HG03342 (cell line): ENCODE data around the gene CDCA8.
"Not testable (repeated sequence)": the region's sequence is repeated elsewhere in the genome, so short reads cannot be mapped to it uniquely, and the experiment has no call there.

Source experiments
- ATAC-seq: cut with Tn5 transposase; IDR thresholded peaks from one replicate; pipeline ENCODE4 v1.9.1; 2021; ENCODE audit warnings: mild to moderate bottlenecking, moderate library complexity; ENCODE audit not compliant: unreplicated experiment

CDCA8 gene

DNA sequence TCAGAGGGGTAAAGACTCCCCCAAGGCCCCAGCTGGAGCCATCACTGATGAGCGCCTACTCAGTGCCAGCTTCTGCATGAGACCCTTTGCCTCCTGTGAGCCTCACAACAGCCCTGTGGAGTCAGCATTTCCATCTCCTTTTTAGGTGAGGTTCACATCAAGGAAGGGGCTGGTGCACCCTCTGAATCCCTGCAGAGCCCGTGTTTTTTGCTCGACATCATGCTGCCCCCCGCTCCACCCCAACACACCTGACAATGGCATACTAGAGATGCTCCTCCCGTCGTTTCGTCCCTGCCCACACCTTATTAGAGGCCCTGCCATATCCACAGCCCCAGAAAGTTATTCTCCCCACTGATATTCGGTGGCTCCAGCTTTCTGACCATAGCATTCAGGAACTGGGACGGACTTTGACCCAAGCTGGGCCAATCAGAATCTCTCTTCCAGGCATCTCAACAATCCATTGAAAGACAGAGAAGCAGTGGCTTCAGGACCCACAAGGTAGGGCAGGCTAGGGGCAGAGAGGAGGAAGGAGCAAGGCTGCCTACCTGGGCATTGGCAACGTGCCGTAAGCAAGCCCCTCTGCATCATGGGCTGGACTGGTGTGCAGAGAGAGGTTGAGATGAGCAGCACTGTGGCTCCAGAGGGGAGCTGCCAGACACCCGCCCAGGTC lies 39.9 kb downstream of the CDCA8 start:
- ATAC-seq, result no peak

DNA sequence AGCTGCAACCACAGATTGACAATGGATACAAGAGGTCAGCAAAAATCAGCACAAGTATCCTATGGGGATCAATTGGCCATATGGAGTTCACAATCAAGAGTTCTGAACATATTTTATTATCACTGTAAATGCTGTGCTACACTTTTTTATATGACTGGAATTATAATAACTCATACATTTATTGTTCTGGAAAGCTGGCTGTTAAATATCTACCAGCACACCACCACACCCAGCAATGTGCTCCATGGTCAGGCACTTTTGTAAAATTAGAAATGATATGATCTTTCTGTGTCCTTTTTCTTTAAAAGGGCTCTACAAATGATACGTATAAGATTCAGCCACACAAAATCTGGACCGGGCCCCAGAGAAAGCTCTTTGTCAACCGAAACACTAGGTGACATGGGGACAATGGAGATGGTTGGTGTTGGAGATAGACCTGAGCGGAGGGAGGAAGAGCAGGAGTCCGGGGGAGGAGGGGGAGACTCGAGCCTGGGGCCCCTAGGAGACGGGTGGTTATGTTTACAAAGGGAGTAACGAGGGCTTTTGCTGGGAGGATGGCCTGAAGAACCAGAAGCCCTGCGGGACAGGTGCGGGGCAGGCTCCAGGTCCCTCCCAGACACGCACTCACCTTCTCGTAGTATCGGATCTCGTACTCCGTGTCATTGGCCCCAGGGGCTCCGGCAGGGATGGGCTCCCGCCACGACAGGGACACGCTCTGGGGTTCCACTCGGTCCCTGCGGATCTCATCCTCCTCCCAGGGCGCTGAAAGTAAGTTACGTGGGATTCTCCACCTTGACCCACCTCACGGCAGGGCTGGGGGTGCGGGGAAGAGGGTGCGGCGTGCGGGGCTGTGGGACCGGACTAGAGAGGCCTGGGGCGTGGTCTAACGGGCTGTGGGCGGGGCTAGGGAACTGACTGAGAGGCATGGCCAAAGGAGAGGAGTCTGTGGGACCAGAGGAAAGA lies 42.6 kb downstream of the CDCA8 start:
- no peak for ATAC-seq

DNA sequence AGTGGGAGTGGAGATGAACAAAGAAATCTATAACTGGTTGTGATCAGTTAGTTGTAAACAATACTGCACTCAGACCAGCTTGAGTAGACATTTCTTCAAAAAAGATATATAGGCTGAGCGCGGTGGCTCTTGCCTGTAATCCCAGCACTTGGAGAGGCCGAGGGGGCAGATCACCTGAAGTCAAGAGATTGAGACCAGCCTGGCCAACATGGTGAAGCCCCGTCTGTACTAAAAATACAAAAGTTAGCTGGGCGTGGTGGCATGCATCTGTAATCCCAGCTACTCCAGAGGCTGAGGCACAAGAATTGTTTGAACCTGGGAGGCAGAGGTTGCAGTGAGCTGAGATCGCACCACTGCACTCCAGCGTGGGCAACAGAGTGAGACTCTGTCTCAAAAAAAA lies 45.7 kb downstream of the CDCA8 start:
- ATAC-seq, result not testable (repeated sequence)

DNA sequence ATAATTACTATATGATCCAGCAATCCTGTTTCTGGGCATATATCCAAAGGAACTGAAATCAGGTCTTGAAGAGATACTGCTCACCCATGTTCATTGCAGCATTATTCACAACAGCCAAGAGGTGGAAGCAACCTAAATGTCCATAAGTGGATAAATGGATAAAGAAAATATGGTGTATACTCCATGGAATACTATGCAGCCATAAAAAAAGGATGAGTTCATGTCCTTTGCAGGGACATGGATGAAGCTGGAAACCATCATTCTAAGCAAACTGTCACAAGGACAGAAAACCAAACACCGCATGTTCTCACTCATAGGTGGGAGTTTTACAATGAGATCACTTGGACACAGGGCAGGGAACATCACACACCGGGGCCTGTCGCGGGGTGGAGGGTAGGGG lies 46.3 kb downstream of the CDCA8 start:
- ATAC-seq, result not testable (repeated sequence)

DNA sequence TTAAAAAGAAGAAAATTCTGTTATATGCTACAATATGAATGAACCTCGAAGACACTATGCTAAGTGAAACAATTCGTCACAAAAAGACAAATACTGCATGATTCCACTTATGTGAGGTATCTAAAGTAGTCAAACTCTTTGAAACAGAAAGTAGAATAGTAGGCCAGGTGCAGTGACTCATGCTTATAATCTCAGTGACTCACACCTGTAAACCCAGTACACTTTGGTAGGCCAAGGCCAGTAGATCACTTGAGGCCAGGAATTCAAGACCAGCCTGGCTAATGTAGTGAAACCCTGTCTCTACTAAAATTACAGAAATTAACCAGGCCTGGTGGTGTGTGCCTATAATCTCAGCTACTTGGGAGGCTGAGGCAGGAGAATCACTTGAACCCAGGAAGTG lies 46.9 kb downstream of the CDCA8 start:
- ATAC-seq, result no peak

DNA sequence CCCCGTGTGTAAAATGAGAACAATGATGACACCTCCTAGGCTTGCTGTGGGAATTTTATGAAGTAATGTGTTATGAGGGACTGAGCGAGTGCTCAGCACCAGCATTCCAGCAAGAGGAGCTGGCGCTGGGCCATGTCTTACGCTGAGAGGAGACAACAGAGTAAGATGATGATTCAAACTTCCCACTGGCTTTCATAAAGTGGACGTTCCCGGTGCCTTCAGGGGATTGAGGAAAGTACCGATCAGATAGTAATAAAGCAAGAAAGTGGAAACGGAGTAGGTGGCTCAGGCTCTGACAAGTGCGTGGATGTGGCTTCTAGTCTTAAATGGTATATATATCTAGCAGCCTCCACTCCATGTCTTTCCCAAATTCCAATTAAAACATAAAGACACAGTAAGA lies 48.8 kb downstream of the CDCA8 start:
- ATAC-seq, result no peak

DNA sequence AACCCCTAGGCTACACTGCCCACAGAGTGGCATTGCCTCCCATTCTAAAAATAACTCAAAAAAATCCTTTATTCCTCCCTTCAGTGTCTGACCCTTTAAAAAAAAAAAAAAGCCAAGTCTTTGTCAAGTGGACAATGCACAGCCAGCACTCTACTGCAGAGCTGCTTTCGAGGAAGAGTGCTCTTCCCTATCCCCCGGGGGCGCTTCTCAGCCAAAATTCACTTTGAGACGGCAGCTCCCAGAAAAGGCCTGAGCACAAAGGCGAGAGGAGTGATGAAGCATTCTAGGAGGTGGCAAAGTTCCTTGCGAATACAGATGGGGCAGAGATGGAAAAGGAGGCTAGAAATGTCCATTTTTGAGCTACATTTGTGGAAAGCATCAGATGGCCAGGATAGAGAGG lies 49.3 kb downstream of the CDCA8 start:
- ATAC-seq, result no peak

DNA sequence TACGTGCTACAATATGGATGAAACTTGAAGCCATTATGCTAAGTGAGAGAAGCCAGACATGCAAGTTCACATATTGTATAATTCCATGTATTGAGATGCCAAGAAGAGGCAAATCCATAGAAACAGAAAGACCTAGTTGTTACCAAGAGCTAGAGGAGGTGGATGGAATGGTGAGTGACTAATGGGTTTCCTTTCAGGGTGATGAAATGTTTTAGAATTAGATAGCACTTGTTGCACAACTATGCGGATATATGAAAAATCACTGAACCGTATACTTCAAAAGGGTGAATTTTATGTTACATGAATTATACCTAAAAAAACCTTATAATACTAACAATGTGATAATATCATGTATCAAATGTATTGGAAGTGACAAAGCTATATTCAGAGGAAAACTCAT lies 54.5 kb downstream of the CDCA8 start:
- no peak for ATAC-seq

DNA sequence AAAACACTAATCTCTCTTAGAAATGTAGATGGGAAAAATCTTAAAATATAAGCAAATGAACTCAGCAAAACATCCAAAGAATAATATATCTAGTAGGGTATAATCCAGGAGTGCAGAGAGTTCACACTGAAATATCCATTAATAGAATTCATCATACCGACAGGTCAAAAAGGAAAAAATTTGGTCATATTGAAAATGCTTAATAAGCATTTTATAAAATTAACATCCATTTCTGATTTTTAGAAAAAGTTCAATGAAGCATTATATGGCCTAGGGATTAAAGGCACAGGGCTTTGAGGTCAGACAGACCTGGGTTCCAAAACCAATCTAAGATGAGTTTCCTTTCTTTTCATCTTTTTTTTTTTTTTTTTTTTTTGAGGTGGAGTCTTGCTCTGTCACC lies 56.2 kb downstream of the CDCA8 start:
- ATAC-seq, result no peak

DNA sequence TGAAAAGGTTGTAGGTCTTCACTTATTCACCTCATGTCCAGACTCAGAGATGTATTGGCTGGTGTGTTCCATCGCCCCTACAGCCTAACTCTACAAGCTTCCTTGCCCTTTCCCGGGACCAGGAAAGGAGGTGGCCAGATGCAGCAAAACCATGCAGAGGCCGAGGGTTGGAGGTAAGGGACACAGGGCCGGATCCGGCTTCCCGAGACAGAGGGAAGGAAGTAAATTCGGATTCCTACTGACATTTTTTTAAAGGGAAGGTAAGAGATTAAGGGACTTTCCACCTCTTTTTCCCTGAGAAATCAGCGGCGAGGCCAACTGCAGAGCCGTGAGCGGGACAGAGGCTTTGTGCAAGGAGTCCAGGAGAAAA lies 59.9 kb downstream of the CDCA8 start:
- no peak for ATAC-seq

DNA sequence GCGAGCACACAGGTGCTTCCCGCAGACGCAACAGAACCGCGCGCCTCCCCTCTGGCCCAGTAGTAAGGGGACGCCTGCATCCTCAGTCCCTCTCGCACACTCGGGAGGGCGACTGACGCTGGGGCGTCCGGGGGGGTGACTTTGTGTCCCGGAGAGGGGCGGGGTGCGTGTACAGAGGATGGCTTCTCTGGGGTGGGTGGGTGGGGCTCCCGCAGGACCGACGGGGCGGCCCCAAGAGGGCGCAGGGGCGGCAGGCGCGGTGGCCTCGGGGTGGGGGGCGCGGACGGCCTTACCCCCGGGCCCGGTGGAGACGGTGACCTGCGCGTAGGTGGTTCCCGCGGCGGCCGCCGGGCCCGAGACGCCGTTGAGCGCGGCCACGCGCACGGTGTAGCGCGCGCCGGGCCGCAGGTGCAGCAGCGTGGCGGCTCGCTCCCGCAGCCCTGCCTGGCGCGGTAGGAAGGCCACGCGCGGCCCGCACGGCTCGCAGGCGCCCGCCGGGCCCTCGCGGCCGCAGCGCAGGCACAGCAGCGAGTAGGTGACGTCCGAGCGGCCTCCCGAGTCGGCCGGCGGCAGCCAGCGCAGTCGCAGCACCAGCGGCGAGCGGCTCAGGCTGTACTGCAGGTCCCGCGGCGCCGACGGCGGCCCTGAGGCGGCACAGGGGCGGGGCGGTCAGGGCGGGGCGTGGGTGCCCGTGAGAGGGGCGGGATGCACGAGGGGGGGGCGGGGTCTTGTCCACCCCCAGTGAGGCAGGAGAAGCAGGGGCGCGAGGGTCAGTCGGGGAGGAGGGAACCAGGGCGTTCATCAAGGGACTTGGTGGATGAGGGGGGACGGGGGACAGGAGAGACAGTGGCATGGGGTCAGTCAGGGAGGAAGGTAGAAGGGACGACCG lies 60.5 kb downstream of the CDCA8 start:
- no peak for ATAC-seq

DNA sequence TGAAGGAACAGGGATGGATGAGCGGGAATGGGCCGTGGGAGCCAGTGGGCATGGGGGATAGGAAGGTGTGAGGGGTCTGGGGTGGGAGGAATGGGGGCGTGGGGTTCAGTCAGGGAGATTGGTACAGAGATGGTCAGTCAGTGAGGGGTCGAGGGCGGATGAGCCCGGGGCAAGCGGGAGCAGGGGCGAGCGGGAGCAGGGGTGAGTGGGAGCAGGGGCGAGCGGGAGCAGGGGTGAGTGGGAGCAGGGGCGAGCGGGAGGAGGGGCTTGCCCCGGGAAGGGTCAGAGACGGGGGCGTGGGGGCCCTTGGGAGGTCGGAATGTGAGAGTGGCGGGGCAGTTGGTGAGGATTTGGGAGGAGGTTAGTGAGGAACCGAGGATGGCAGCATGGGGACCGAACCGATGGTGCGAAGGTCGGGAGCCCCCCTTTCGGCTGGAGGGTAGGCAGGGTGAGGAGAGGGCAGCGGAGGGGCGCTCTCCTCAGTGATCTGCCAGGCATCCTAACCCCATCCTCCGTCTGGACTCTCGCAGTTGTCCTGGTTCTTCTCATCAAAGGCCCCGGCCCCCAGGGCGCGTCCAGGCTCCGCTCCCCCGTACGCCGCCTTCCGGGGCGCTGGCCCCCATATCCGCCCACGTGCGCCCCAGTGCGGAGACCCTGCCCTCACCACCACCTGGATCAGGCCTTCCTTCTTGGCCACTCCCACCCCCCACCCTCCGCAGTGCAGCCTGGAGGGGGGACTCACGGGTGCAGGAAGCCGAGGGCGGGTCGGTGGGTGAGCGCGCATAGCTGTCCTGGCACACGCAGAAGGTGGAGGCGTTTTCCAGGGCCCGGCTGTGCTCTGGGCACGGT lies 61.4 kb downstream of the CDCA8 start:
- no peak for ATAC-seq

DNA sequence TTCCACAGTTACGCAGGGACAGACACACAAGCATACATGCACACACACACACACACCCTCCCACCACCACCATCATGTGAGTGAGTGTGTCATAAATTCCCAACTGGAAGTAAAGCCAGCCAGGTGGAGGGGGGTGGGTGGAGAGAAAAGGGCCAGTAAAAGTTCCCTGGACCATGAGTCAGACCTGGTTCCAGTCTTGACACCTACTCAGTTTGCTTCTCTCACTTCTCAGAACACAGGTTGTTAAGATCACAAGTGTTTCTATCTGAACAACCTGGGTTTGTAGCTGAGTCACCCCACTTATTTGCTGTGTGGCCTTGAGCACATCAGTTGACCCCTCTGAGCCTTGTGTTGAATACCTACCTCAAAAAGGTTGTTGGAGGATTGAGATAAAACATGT lies 63.0 kb downstream of the CDCA8 start:
- no peak for ATAC-seq

DNA sequence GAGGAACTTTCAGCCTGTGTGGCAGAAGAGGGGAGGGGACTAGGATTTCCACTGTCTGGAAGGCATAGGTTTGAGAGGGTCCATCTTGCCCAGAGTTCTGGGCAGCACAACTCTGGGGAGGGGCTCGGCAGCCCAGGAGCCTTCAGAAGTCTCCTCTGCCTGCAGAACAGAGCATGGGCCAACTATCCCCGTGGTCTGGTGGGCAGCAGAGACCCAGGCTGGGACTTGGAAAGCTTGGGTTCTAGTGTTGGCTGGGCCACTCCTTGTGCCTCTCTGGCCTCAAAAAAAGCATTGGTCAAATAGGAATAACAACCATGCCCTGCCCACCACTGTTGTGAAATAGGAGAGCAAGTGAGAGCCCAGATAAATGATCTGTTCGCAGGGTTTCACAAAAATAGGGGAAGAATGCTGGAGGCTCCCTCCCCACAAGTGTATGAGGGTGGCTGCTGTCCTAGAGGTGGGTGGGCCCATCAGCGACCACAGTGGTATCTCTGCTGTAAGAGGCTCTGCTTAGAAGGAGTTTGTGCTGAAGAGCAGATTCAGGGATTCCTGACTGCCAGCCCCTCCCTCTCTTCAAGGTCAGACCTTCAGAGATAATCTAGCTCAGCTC lies 63.7 kb downstream of the CDCA8 start:
- no peak for ATAC-seq
